ENCODE data around the gene WBP4.

GRCh38 chr13:41111454-41111853 lies 50.1 kb downstream of the WBP4 start:
- TF ChIP-seq CTCF (IDR thresholded peaks at IDR 0.05; ENCODE audit: insufficient read depth, low read length) (no peak), POLR2AphosphoS5 (IDR thresholded peaks at IDR 0.05; ENCODE audit: low read depth) (no peak)
- TF ChIP-seq, protein P1, sequence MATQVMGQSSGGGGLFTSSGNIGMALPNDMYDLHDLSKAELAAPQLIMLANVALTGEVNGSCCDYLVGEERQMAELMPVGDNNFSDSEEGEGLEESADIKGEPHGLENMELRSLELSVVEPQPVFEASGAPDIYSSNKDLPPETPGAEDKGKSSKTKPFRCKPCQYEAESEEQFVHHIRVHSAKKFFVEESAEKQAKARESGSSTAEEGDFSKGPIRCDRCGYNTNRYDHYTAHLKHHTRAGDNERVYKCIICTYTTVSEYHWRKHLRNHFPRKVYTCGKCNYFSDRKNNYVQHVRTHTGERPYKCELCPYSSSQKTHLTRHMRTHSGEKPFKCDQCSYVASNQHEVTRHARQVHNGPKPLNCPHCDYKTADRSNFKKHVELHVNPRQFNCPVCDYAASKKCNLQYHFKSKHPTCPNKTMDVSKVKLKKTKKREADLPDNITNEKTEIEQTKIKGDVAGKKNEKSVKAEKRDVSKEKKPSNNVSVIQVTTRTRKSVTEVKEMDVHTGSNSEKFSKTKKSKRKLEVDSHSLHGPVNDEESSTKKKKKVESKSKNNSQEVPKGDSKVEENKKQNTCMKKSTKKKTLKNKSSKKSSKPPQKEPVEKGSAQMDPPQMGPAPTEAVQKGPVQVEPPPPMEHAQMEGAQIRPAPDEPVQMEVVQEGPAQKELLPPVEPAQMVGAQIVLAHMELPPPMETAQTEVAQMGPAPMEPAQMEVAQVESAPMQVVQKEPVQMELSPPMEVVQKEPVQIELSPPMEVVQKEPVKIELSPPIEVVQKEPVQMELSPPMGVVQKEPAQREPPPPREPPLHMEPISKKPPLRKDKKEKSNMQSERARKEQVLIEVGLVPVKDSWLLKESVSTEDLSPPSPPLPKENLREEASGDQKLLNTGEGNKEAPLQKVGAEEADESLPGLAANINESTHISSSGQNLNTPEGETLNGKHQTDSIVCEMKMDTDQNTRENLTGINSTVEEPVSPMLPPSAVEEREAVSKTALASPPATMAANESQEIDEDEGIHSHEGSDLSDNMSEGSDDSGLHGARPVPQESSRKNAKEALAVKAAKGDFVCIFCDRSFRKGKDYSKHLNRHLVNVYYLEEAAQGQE (IDR thresholded peaks at IDR 0.05; ENCODE audit: insufficient replicate concordance, low read depth), result no peak
